ENCODE data around the gene FILIP1. TPM values are rescaled to one million over a fixed set of nuclear protein-coding genes. Genes with fewer than 3 reads are reported as not detected.
A peak's percentile ranks its signal among the peaks of the same experiment; 100 is the strongest.

The FILIP1 gene
- total and polyA plus RNA-seq, 5 experiments from 2014 or later, result 0.02 to 0.11 (median 0.02) TPM; not detected in 2

GRCh38 chr6:75267461-75267860 lies 226.1 kb downstream of the FILIP1 start:
- Mint-ChIP-seq H3K27me3 (no peaks in the 10 kb centered on the region), H3K36me3 (peaks cover 0 to 41% (median 12%) of the 10 kb centered on the region in 3 donors), H3K4me3 (no peak overlapping the region), H3K4me1 (peaks cover 15 to 46% (median 41%) of the 10 kb centered on the region in 4 donors), H3K27ac (peak overlapping the region in 2 of 10 donors; percentile 20 to 31), H3K9me3 (no peaks in the 10 kb centered on the region)
- DNase-seq, result no peak
- POLR2A ChIA-PET, result interaction anchor here (0.9 kb wide), 1 partner anchor 9 kb away, joined by 3 read pairs; no protein-coding TSS in a partner anchor
- no peak for ATAC-seq

GRCh38 chr6:75266716-75267291 lies 226.8 kb downstream of the FILIP1 start:
- Mint-ChIP-seq H3K27ac (peak overlapping the region in 1 of 10 donors; percentile 5), H3K36me3 (peaks cover 0 to 43% (median 8%) of the 10 kb centered on the region in 3 donors), H3K4me1 (peaks cover 11 to 42% (median 34%) of the 10 kb centered on the region in 4 donors), H3K4me3 (peak overlapping the region in 1 of 10 donors; percentile 22), H3K27me3 (no peaks in the 10 kb centered on the region), H3K9me3 (no peaks in the 10 kb centered on the region)
- DNase-seq, result peak in 3 of 10 donors; percentile 36 to 47 (median 36)
- POLR2A ChIA-PET, result no interaction called here
- peak; percentile 63 for ATAC-seq

- Mint-ChIP-seq H3K4me3 (no peak overlapping the region), H3K36me3 (peaks cover 0 to 66% (median 8%) of the 10 kb centered on the region in 3 donors), H3K27me3 (no peaks in the 10 kb centered on the region), H3K27ac (peak overlapping the region in 2 of 10 donors; percentile 8 to 31), H3K9me3 (no peaks in the 10 kb centered on the region), H3K4me1 (peaks cover 6 to 17% (median 10%) of the 10 kb centered on the region in 4 donors)
- ATAC-seq (no peak), DNase-seq (no peak)
- POLR2A ChIA-PET, result no interaction called here
Measured at GRCh38 chr6:75263401-75263750, 230.2 kb downstream of the FILIP1 start.

DNA sequence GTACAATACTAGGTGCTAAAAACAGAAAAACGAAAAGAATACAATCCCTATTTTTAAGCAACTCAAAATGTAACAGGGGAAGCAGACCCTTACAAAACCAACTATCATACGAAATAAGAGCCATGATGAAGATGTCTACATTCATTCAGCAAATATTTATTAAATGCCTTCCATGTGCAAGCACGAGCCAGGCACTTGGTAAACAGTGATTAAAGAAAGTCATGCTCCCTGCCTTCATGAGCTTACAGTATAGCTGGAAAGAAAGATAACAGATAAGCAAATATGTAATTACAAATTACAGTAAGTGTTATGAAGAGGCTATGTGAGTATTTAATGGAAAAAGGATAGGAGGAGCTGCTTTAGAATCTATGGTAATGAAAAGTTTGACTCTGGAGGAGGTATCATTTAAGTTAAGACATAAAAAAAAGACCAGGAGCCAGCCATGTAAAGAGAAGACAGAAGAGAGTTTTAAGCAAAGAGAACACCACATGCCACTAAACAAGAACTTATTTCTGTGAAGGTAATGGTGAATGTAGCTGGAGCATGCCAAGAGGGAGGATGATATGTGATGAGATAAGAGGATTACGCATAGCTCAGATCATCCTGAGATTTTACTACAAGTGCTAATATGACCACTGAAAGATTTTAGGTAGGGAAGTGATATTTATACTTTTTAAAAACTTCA lies 230.7 kb downstream of the FILIP1 start:
- no peak for DNase-seq
- H3K27me3 Mint-ChIP-seq, result no peaks in the 10 kb centered on the region
- H3K9me3 Mint-ChIP-seq, result no peaks in the 10 kb centered on the region
- H3K4me1 Mint-ChIP-seq, result peaks cover 6 to 14% (median 6%) of the 10 kb centered on the region in 4 donors
- H3K4me3 Mint-ChIP-seq, result no peak overlapping the region
- POLR2A ChIA-PET, result no interaction called here
- peak overlapping the region in 1 of 10 donors; percentile 31 for H3K27ac Mint-ChIP-seq
- H3K36me3 Mint-ChIP-seq, result peaks cover 0 to 70% (median 8%) of the 10 kb centered on the region in 3 donors
- ATAC-seq, result no peak

GRCh38 chr6:75261299-75261698 lies 232.3 kb downstream of the FILIP1 start:
- Mint-ChIP-seq H3K27me3 (no peaks in the 10 kb centered on the region), H3K9me3 (no peaks in the 10 kb centered on the region), H3K27ac (no peak overlapping the region), H3K4me3 (no peak overlapping the region), H3K4me1 (peaks cover 0 to 6% (median 2%) of the 10 kb centered on the region in 4 donors), H3K36me3 (peaks cover 0 to 80% (median 13%) of the 10 kb centered on the region in 3 donors)
- ATAC-seq (no peak), DNase-seq (no peak)
- POLR2A ChIA-PET, result interaction anchor here (0.5 kb wide), 1 partner anchor 136 kb away, joined by 3 read pairs; no protein-coding TSS in a partner anchor

- H3K27ac Mint-ChIP-seq, result no peak overlapping the region
- no peaks in the 10 kb centered on the region for H3K27me3 Mint-ChIP-seq
- peaks cover 0 to 2% (median 0%) of the 10 kb centered on the region in 4 donors for H3K4me1 Mint-ChIP-seq
- POLR2A ChIA-PET, result interaction anchor here (1.5 kb wide), 1 partner anchor 10 kb away, joined by 3 read pairs; no protein-coding TSS in a partner anchor
- H3K4me3 Mint-ChIP-seq, result no peak overlapping the region
- peaks cover 0 to 78% (median 12%) of the 10 kb centered on the region in 3 donors for H3K36me3 Mint-ChIP-seq
- no peaks in the 10 kb centered on the region for H3K9me3 Mint-ChIP-seq
- ATAC-seq, result no peak
- DNase-seq, result no peak
Measured at GRCh38 chr6:75257343-75258087, 236.1 kb downstream of the FILIP1 start.

- peaks cover 0 to 12% (median 0%) of the 10 kb centered on the region in 5 donors for H3K27me3 Mint-ChIP-seq
- H3K4me3 Mint-ChIP-seq, result no peak overlapping the region
- H3K9me3 Mint-ChIP-seq, result peaks cover 0 to 2% (median 0%) of the 10 kb centered on the region in 9 donors
- no peak for DNase-seq
- no peak overlapping the region for H3K27ac Mint-ChIP-seq
- POLR2A ChIA-PET, result interaction anchor here (0.8 to 1.1 kb wide), 2 partner anchors 10 to 352 kb away, joined by 3 to 4 read pairs; no protein-coding TSS in a partner anchor
- peaks cover 0 to 17% (median 0%) of the 10 kb centered on the region in 3 donors for H3K36me3 Mint-ChIP-seq
- peaks cover 0 to 3% (median 0%) of the 10 kb centered on the region in 4 donors for H3K4me1 Mint-ChIP-seq
- no peak for ATAC-seq
Measured at GRCh38 chr6:75250552-75250951, 243.0 kb downstream of the FILIP1 start.

- H3K36me3 Mint-ChIP-seq, result peaks cover 0 to 13% (median 0%) of the 10 kb centered on the region in 3 donors
- peaks cover 0 to 2% (median 0%) of the 10 kb centered on the region in 9 donors for H3K9me3 Mint-ChIP-seq
- ATAC-seq, result no peak
- H3K27me3 Mint-ChIP-seq, result peaks cover 0 to 17% (median 0%) of the 10 kb centered on the region in 5 donors
- H3K4me1 Mint-ChIP-seq, result peaks cover 0 to 4% (median 0%) of the 10 kb centered on the region in 4 donors
- peak overlapping the region in 1 of 10 donors; percentile 75 for H3K27ac Mint-ChIP-seq
- POLR2A ChIA-PET, result interaction anchor here (0.8 to 1.1 kb wide), 2 partner anchors 11 to 353 kb away, joined by 3 to 4 read pairs; no protein-coding TSS in a partner anchor
- DNase-seq, result no peak
- no peak overlapping the region for H3K4me3 Mint-ChIP-seq
Measured at GRCh38 chr6:75249837-75250236, 243.8 kb downstream of the FILIP1 start.

- ATAC-seq (no peak), DNase-seq (no peak)
- POLR2A ChIA-PET, result no interaction called here
- Mint-ChIP-seq H3K27ac (peak overlapping the region in 2 of 10 donors; percentile 21 to 38), H3K9me3 (peaks cover 0 to 2% (median 0%) of the 10 kb centered on the region in 9 donors), H3K36me3 (peaks cover 0 to 5% (median 0%) of the 10 kb centered on the region in 3 donors), H3K27me3 (peaks cover 0 to 18% (median 0%) of the 10 kb centered on the region in 5 donors), H3K4me1 (peaks cover 7 to 21% (median 18%) of the 10 kb centered on the region in 4 donors), H3K4me3 (peak overlapping the region in 1 of 10 donors; percentile 16)
Measured at GRCh38 chr6:75246386-75246785, 247.2 kb downstream of the FILIP1 start.

- ATAC-seq, result peak in 1 of 2 donors; percentile 29
- Mint-ChIP-seq H3K4me1 (peaks cover 6 to 39% (median 29%) of the 10 kb centered on the region in 4 donors), H3K27me3 (peaks cover 0 to 18% (median 0%) of the 10 kb centered on the region in 5 donors), H3K36me3 (peaks cover 0 to 23% (median 7%) of the 10 kb centered on the region in 3 donors), H3K9me3 (peaks cover 0 to 2% (median 0%) of the 10 kb centered on the region in 9 donors), H3K4me3 (peak overlapping the region; percentile 96 to 100 (median 98)), H3K27ac (peak overlapping the region; percentile 96 to 99 (median 99))
- POLR2A ChIA-PET, result interaction anchor here (0.9 to 3.1 kb wide), 6 partner anchors 11 to 1590 kb away, joined by 4 to 30 read pairs (median 8); partner anchors contain the start of genes SENP6, SLC17A5 and TMEM30A
- DNase-seq, result no peak
Measured at GRCh38 chr6:75244063-75244584, 249.5 kb downstream of the FILIP1 start.

DNA sequence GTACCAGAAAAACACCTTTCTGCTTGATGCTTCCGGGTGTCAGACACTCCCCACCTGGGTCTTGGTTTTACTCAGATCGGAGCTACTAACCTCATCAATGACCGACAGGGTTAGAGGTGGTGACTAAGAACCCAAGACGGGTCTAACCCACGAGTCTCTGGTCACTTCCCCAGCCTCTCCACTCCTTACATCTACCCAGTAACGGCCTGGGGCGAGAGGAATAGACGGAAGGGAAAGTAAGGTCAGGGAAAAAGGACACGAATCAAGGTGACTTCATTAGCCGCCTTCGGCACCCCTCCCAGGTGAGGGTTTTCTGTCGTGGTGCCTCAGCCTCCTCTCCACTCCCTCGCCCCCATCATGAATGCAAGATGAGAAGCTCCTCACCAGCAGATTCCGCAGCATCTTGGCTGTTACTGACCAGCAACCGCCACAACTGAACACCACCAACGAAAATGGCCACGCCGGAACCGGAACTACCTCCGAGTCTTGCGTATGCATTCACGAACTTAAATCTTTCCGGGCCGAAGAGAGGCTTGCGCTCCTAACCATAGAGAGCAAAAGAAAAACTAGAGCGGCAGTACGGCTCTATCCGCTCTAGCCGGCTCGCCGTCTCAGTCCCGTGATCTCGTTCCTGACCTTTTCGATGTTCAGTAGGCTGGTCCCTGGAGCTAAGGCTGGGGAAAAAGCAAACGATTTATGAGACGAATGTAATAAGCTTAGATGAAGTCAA lies 250.1 kb downstream of the FILIP1 start, which contains the start of gene COX7A2:
Gene COX7A2, minus strand, starts transcription at position 469 of the 730 bp plus-strand sequence. Its CDS starts 67 bp downstream, at position 402.
- peaks cover 0 to 29% (median 10%) of the 10 kb centered on the region in 3 donors for H3K36me3 Mint-ChIP-seq
- peaks cover 0 to 18% (median 0%) of the 10 kb centered on the region in 5 donors for H3K27me3 Mint-ChIP-seq
- POLR2A ChIA-PET, result interaction anchor here (0.5 to 3.1 kb wide), 9 partner anchors 12 to 1589 kb away, joined by 3 to 30 read pairs (median 4); partner anchors contain the start of genes SENP6, SLC17A5 and TMEM30A
- ATAC-seq (peak; percentile 96 to 97), DNase-seq (peak; percentile 64 to 92 (median 82))
- peak within 1 kb of the TSS; percentile 96 to 99 (median 99) for H3K27ac Mint-ChIP-seq
- H3K4me1 Mint-ChIP-seq, result peaks cover 6 to 39% (median 31%) of the 10 kb centered on the region in 4 donors
- H3K9me3 Mint-ChIP-seq, result peaks cover 0 to 2% (median 0%) of the 10 kb centered on the region in 9 donors
- peak within 1 kb of the TSS; percentile 96 to 100 (median 98) for H3K4me3 Mint-ChIP-seq

Measured in naive thymus-derived CD8-positive, alpha-beta T cell (primary cell).